ENCODE data around the gene TMEM131.

- TF ChIP-seq CTCF (IDR thresholded peaks at IDR 0.05) (no peak), POLR2A (IDR thresholded peaks at IDR 0.05) (no peak)
Observed at GRCh38 chr2:97785818-97786217, 209.9 kb downstream of the TMEM131 start.
